Activated T-cell treated with anti-CD3 and anti-CD28 coated beads, Interleukin-2, amount 50 U/mL, for 4 hours (primary cell): ENCODE results near the gene MSH4. TPM values are rescaled to one million over a fixed set of nuclear protein-coding genes. Genes with fewer than 3 reads are reported as not detected.
"Not testable (repeated sequence)": the region's sequence is repeated elsewhere in the genome, so short reads cannot be mapped to it uniquely, and the experiment has no call there.

Experiments
- ATAC-seq, 2 donors: fragments of 200-7000 bp; cut with Tn5 transposase; one replicate each; pipeline ENCODE4 v1.10.0; 2021
- DNase-seq: peaks from one replicate; pipeline ENCODE4 v3.0.0-alpha.2; 2020
- H3K27me3 Mint-ChIP-seq: one replicate; pipeline ENCODE4 v1.8.0; 2021; ENCODE audit warnings: low read depth, mixed read lengths
- H3K36me3 Mint-ChIP-seq: one replicate; pipeline ENCODE4 v1.8.0; 2022; ENCODE audit warnings: mixed read lengths; ENCODE audit not compliant: insufficient read depth
- H3K4me1 Mint-ChIP-seq: one replicate; pipeline ENCODE4 v1.8.0; 2021; ENCODE audit warnings: low read depth, mixed read lengths
- H3K4me3 Mint-ChIP-seq: one replicate; pipeline ENCODE4 v1.8.0; 2021; ENCODE audit warnings: mild to moderate bottlenecking, moderate library complexity, mixed read lengths
- H3K9me3 Mint-ChIP-seq: one replicate; pipeline ENCODE4 v1.8.0; 2021; ENCODE audit warnings: mixed read lengths
- total RNA-seq, 3 donors: library from RNA; stranded (reverse); gene quantifications; one replicate each; pipeline ENCODE4 v1.2.1, GENCODE V29; 2021

Gene MSH4
- total RNA-seq, 3 donors from 2014 or later, result 0.28 to 0.45 (median 0.41) TPM

- Mint-ChIP-seq H3K4me3 (peak within 1 kb of the TSS; percentile 96), H3K9me3 (no peaks in the 10 kb centered on the region), H3K27me3 (no peaks in the 10 kb centered on the region), H3K36me3 (peaks cover 45% of the 10 kb centered on the region), H3K4me1 (peaks cover 33% of the 10 kb centered on the region)
- peak; percentile 90 for DNase-seq
- peak; percentile 95 to 96 for ATAC-seq
These were observed 10.5 kb upstream of the MSH4 start, which contains the start of gene RABGGTB for GRCh38 chr1:75785983-75786853. TSS of gene RABGGTB (plus strand) at chr1:75786256. CDS start at chr1:75786272, 16 bp downstream.

- Mint-ChIP-seq H3K27me3 (no peaks in the 10 kb centered on the region), H3K4me1 (peaks cover 40% of the 10 kb centered on the region), H3K36me3 (peaks cover 53% of the 10 kb centered on the region), H3K9me3 (no peaks in the 10 kb centered on the region), H3K4me3 (peak overlapping the region; percentile 96)
- no peak for DNase-seq
- ATAC-seq, result no peak
These were observed 9.7 kb upstream of the MSH4 start for GRCh38 chr1:75786901-75787493.

- Mint-ChIP-seq H3K36me3 (peaks cover 56% of the 10 kb centered on the region), H3K27me3 (no peaks in the 10 kb centered on the region), H3K4me3 (peak overlapping the region; percentile 96), H3K9me3 (no peaks in the 10 kb centered on the region), H3K4me1 (peaks cover 43% of the 10 kb centered on the region)
- ATAC-seq, result no peak
- no peak for DNase-seq
These were observed 9.2 kb upstream of the MSH4 start for GRCh38 chr1:75787524-75787923.

DNA sequence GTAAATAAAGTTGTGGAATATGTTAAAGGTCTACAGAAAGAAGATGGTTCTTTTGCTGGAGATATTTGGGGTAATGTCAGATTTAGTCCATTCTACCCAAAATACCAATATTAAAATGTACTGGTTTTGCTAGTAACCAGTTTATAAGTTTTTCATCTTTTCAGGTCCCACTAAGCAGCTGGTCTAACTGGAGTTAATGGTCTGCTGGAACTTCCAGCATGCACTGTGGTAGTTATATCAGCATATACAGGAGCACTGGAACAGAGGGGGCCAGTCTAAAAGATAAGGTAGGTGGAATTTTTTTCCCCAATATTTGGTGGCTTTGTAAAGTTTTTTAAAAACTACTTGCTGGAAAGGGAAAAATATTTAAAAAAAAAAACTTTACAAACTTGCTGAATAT lies 6.7 kb upstream of the MSH4 start:
- peak overlapping the region; percentile 96 for H3K4me3 Mint-ChIP-seq
- ATAC-seq (no peak), DNase-seq (no peak)
- no peaks in the 10 kb centered on the region for H3K27me3 Mint-ChIP-seq
- H3K9me3 Mint-ChIP-seq, result no peaks in the 10 kb centered on the region
- H3K36me3 Mint-ChIP-seq, result peaks cover 69% of the 10 kb centered on the region
- peaks cover 44% of the 10 kb centered on the region for H3K4me1 Mint-ChIP-seq

- ATAC-seq, result no peak
- Mint-ChIP-seq H3K4me1 (peaks cover 40% of the 10 kb centered on the region), H3K27me3 (no peaks in the 10 kb centered on the region), H3K9me3 (no peaks in the 10 kb centered on the region), H3K4me3 (peak overlapping the region; percentile 96), H3K36me3 (peaks cover 74% of the 10 kb centered on the region)
- no peak for DNase-seq
These were observed 5.7 kb upstream of the MSH4 start for GRCh38 chr1:75791022-75791421.

GRCh38 chr1:75792091-75792490 lies 4.6 kb upstream of the MSH4 start:
- no peak for DNase-seq
- Mint-ChIP-seq H3K27me3 (no peaks in the 10 kb centered on the region), H3K36me3 (peaks cover 76% of the 10 kb centered on the region), H3K9me3 (no peaks in the 10 kb centered on the region), H3K4me3 (peak overlapping the region; percentile 2), H3K4me1 (peaks cover 40% of the 10 kb centered on the region)
- ATAC-seq, result no peak

DNA sequence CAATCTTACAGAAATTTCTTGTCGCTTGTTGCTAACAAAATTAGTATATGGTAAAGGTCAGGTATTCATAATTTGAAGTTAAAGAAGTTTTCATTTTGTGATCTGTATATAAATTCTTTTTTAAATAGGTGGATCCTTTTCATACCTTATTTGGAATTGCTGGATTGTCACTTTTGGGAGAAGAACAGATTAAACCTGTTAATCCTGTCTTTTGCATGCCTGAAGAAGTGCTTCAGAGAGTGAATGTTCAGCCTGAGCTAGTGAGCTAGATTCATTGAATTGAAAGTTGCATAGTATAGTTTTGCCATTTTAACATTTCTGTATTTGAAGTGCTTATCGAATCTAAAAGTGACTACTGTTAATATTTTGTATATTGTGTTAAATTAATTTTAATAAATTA lies 2.3 kb upstream of the MSH4 start:
- Mint-ChIP-seq H3K9me3 (no peaks in the 10 kb centered on the region), H3K4me3 (no peak overlapping the region), H3K36me3 (peaks cover 60% of the 10 kb centered on the region), H3K27me3 (no peaks in the 10 kb centered on the region), H3K4me1 (peaks cover 30% of the 10 kb centered on the region)
- no peak for ATAC-seq
- no peak for DNase-seq

DNA sequence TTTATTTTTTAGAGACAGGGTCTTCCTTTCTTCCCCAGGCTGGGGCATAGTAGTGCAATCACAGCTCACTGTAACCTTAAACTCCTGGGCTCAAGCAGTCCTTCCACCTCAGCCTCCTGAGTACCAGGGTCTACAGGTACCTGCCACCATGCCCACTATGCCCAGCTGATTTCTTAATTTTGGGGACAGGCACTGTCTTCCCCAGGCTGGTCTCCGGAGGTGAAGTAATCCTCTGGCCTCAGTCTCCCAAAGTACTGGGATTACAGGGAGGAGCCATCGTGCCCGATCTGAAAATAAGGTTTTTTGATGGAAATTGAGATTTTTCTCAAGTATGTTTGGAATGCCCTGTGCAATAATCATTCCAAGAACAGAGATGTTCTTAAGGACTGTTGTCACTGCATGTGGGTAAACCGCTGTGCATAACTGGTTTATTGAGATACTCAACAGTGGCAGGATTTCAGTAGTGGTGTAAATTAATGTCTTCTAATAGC lies 934 bp upstream of the MSH4 start:
- H3K27me3 Mint-ChIP-seq, result no peaks in the 10 kb centered on the region
- H3K4me1 Mint-ChIP-seq, result peaks cover 18% of the 10 kb centered on the region
- peaks cover 48% of the 10 kb centered on the region for H3K36me3 Mint-ChIP-seq
- H3K9me3 Mint-ChIP-seq, result no peaks in the 10 kb centered on the region
- H3K4me3 Mint-ChIP-seq, result no peak overlapping the region
- DNase-seq (no peak), ATAC-seq (peak; percentile 9 to 10)

DNA sequence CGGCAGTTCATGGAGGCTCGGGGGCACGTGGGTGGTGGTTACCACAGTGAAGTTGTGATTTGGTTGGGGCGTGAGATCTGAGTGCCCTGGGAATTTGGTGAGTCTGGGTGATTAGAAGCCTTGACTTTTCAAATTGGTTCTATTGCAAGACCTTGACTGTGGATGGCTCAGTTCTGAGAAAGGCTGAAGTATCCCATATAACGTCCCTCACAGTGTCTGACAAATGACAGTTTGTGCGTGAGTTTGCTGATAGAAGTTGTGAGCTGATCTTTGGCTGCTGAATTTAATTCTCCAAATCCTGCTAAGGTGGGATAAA lies 549 bp downstream of the MSH4 start:
- Mint-ChIP-seq H3K27me3 (no peaks in the 10 kb centered on the region), H3K36me3 (peaks cover 34% of the 10 kb centered on the region), H3K9me3 (no peaks in the 10 kb centered on the region), H3K4me3 (no peak overlapping the region), H3K4me1 (peaks cover 6% of the 10 kb centered on the region)
- DNase-seq, result no peak
- ATAC-seq, result peak in 1 of 2 donors; percentile 23

DNA sequence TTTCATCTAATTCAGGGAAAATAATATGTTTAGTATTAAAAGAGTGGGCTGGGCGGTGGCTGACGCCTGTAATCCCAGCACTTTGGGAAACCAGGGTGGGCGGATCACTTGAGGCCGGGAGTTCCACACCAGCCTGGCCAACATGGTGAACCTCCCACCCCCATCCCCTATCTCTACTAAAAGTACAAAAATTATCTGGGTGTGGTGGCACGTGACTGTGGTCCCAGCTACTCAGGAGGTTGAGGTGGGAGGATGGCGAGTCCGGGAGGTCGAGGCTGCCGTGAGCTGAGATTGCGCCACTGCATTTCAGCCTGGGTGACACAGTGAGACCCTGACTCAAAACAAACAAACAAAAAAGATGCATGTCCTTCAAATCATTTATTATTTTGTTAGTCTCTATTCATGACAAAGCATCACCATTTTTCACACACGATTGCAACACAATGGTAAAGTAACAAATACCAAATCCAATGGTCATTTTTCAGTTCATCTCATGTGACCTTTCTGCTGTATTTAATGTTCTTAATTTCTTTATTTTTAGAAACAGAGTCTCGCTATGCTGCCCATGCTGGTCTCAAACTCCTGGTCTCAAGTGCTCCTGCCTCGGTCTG lies 1.0 kb downstream of the MSH4 start:
- ATAC-seq (no peak), DNase-seq (no peak)
- Mint-ChIP-seq H3K9me3 (no peaks in the 10 kb centered on the region), H3K4me3 (no peak overlapping the region), H3K4me1 (peaks cover 4% of the 10 kb centered on the region), H3K27me3 (no peaks in the 10 kb centered on the region), H3K36me3 (peaks cover 32% of the 10 kb centered on the region)

- not testable (repeated sequence) for H3K36me3 Mint-ChIP-seq, H3K27me3 Mint-ChIP-seq, H3K9me3 Mint-ChIP-seq, H3K4me3 Mint-ChIP-seq, DNase-seq, H3K4me1 Mint-ChIP-seq, ATAC-seq
These were observed 4.8 kb downstream of the MSH4 start for GRCh38 chr1:75801480-75801879.

DNA sequence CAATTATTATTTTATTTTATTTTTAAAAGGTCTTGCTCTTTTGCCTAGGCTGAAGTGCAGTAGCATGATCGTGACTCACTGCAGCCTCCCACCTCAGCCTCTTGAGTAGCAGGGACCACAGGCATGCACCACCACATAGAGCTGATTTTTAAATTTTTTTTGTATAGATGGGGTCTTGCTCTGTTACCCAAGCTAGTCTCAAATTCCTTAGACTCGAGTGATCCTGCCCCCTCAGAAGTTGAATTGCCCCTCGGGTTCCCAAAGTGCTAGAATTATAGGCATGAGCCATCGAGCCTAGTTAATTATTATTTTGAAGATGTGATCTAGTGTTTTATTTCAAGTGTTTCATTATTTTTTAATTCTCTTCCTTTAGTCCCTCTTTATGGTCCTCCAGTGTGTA lies 12.2 kb downstream of the MSH4 start:
- Mint-ChIP-seq H3K36me3 (no peaks in the 10 kb centered on the region), H3K27me3 (no peaks in the 10 kb centered on the region), H3K4me1 (no peaks in the 10 kb centered on the region), H3K4me3 (no peak overlapping the region), H3K9me3 (no peaks in the 10 kb centered on the region)
- ATAC-seq, result no peak
- DNase-seq, result no peak

GRCh38 chr1:75810113-75810512 lies 13.4 kb downstream of the MSH4 start:
- H3K36me3 Mint-ChIP-seq, H3K4me1 Mint-ChIP-seq, ATAC-seq, H3K9me3 Mint-ChIP-seq, DNase-seq, H3K27me3 Mint-ChIP-seq, H3K4me3 Mint-ChIP-seq: not testable (repeated sequence)

- Mint-ChIP-seq H3K27me3 (no peaks in the 10 kb centered on the region), H3K4me3 (no peak overlapping the region), H3K36me3 (no peaks in the 10 kb centered on the region), H3K4me1 (no peaks in the 10 kb centered on the region), H3K9me3 (no peaks in the 10 kb centered on the region)
- DNase-seq (no peak), ATAC-seq (no peak)
These were observed 14.7 kb downstream of the MSH4 start for GRCh38 chr1:75811211-75811981.
